NCI-H1092 (cell line): ENCODE results near the gene PFKP.
A peak's percentile ranks its signal among the peaks of the same experiment; 100 is the strongest.

Experiments
- DNase-seq: peaks from one replicate; lab custom pipeline; 2025; lab: John Stamatoyannopoulos, UW

The PFKP gene

DNA sequence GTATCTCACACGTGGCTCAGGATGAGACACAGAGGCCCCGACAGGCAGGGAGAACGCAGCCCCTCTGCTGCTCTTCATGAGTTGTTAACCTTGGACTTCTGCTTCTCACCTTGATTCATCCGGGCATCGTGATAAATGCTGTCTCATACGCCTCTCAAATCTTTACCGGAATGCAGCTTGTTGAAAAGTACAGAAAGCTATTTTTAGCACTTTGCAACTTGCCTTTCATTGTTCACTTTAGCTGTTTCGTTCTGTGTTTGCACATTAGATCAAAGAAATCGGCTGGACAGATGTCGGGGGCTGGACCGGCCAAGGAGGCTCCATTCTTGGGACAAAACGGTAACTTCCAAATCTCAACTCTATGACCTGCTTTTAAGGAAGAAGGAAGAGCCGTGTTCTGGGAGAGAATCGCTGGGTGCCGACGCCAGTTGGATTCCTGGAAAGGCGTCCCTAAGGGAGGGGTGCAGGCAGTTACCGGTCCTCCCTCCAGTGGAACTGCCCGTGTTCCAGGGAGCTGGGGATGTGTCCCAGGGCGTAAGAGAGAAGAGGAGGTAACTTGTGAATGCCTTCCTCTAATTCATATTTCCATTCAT lies 49.3 kb downstream of the PFKP start:
- DNase-seq: no peak

DNA sequence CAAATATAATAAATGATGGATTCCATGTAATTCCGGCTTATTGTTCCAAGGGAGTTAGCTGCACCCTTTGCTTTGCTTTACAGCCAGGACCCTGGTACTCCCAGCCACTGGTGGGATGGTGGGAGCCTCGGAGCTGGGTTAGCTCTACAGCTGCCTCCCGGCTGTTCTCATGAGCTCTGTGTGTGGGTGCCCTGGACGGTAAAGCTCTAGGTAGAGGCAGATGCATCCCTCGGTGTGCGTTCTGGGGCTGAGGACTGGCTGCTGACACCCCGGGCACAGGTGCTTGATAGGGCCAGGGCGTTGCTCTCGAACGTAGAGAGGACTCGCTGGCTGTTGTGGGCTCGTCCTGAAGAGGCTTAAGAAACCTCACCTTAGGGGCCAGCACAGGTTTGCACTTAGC lies 50.1 kb downstream of the PFKP start:
- no peak for DNase-seq

- no peak for DNase-seq
Measured at GRCh38 chr10:3118641-3119091, 51.3 kb downstream of the PFKP start.

DNA sequence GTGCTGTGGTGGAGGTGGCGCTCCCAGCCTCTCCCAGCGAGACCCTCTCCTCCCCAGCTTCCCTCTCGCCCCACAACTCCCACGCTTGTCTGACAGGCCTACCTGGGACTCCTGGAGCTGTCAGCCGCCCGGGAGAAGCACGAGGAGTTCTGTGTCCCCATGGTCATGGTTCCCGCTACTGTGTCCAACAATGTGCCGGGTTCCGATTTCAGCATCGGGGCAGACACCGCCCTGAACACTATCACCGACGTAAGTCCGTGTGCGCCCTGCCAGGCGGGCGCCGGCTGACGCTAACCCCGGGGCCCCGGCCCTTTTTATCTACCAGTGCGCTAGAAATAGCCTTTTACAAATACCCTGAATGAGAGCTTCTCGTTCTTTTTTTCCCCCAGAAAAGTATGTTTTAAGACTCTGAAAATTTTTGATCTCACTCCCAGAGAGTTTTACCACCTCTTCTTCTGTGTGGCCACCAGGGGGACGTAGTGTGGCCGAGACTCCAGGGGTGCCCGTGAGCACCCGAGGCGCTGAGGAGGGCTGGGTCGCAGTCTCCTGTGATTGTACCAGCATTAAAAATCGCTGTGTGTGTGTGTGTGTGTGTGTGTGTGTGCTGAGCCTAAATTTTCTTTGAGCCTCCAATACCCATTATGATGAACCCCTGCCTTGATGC lies 52.6 kb downstream of the PFKP start:
- no peak for DNase-seq

DNA sequence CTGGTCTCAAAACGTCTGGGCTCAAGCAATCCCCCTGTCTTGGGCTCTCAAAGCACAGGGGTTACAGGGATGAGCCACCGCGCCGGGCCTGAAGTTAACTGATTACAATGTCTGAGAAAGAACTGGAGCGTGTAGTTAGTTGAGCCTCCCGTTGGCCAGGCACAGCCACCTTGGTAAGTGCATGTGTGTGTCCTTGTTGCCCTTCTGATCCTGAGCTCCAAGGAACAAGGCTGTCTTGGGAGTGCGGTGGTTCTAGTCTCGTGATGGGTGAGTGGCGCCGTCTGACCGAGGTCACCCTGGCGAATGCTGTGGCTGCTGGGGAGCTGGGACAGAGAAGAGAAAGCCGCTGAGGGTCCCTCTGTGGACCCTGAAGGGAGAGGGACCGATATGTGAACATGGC lies 54.7 kb downstream of the PFKP start:
- no peak for DNase-seq

GRCh38 chr10:3122486-3123205 lies 55.3 kb downstream of the PFKP start:
- no peak for DNase-seq

- peak; percentile 62 for DNase-seq
Measured at GRCh38 chr10:3123571-3124411, 56.4 kb downstream of the PFKP start.

DNA sequence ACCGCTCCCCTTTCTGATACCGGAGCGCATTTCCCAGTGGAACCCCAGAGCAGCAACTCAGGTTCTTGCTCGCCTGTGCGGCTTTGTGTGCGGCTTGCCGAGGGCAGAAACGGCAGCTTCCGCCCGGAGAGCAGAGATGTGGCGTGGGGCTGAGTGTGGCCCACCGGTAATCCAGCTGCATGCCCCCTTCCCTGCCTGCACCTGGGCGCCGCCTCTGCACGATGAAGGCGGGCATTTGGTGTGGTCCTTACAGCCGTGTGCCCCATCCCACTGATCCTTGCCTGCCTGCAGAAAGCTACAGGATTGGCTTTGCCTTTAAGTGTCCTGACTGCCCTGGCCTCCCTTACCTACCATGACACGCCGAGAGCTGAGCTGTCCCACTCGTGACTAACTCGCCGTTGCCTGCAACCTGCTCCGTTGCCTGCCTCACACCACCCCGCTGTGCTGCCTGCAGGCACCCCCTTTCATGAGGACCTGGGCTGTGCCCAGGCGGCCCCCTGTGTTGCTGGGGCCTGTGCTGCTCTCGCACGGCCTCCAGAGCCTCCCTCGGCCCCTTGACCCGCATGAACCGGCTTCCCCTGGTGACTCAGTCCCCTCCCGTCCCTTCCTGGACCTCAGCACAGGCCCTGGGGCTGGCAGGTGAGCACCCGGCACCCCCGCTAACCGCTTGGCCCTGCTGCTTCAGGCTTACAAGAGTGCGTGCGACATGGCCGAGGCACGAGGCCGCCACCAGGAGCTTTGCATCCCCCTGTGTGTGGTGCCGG lies 57.2 kb downstream of the PFKP start:
- no peak for DNase-seq

GRCh38 chr10:3125527-3126170 lies 58.3 kb downstream of the PFKP start:
- no peak for DNase-seq

DNA sequence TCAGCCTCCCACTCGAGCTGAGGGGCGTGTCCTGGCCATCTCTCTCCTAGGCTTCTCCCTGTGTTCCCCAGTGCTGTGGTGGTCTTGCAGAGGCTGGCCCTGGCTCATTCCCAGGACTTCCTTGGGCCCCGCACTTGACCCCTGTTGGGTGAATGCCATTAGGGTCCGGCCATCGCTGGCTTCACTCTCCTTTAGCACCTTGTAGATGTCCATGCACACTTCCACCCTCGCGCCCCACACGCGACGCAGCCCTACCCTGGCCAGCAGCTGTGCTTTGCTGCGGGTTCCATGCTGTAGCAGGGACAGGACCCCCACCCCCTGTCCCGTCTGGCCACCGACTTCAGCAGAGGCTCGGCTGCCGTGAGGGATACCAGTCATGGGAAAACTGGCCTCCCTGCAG lies 58.9 kb downstream of the PFKP start:
- DNase-seq: no peak

DNA sequence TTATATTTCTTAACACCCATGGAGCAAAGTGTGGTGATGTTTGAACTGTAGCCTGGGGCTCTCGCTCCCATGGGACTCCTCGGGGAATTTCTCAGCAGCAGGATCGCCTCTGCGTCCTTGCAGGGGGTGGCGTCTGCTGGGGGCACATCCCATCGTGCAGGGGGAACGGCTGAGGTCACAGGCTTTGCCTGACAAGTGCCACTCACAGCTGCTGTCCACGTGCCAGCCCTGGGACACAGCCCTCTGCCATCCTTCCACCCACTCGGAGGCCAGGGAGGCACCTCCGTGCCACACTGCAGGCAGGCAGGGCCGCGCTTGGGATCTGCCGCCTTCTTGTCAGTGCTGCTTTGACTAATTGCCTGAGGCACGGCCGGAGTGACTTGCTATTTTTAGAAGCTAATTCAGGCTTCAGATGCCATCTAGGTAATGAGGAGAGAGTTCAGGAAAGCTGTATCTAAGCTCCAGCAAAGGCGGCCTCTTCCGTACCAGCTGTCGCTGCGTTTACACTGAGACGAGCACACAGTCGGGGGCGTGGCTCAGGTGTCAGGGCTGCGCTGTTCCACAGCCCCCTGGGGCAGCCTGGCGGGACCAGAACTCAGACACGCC lies 59.5 kb downstream of the PFKP start:
- peak; percentile 91 for DNase-seq

DNA sequence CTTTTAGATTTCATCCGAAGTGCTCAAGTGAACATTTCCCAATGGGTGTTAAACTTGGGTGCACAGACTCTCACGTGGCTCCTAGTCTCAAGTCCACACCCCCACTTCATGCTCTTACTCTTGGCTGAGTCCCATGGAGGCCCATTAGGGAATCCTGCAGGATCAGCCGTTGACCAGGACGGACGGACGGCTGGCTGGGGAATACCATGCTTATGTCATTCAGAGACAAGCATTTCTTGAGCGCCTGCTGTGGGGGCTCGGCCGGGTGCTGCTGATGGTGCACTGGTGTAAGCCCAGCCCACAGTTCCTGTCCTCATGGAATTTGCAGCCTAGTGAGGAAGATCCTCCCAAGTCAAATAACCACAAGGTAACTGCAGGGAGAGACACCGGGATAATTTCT lies 60.6 kb downstream of the PFKP start:
- no peak for DNase-seq

GRCh38 chr10:3128379-3129130 lies 61.2 kb downstream of the PFKP start:
- no peak for DNase-seq

GRCh38 chr10:3129581-3130340 lies 62.4 kb downstream of the PFKP start:
- DNase-seq: no peak

- no peak for DNase-seq
Measured at GRCh38 chr10:3131098-3131497, 63.8 kb downstream of the PFKP start.

- DNase-seq: no peak
Measured at GRCh38 chr10:3132036-3133025, 65.0 kb downstream of the PFKP start.

DNA sequence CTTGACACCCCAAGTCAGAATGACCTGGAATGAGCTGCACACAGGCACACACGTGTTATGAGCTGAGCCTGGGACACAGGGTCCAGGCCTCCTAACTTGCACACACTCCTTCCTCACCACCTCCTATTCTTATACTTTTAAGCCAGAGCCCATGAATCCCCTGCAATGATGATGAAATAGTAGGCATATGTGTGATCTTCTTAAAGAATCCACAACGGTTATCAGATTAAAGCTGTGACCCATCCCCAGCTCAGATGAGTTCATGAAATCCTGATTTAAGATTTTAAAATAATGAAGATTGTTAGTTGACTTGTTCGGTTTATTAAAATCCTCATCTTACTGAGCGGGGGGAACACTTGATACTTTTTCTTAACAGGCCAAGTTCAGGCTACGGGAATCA lies 66.6 kb downstream of the PFKP start:
- no peak for DNase-seq

DNA sequence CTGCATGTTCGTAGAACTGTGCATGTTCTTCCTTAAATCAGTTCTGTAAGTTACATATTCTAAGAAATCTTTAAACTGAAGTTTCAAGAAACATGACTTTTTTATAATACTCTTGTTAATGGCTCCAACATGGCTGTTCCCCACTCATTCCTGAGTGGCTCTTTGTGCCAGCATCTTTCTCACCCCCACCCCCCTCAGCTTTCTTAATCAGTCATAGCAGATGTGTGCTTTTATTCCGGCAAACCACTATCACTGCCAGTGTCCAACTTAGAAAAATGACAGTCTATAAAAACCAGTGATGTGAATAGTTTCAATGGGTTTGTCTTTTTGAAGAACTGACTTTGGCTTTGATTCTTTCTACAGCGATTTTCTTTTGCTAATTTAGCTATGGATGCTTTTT lies 67.7 kb downstream of the PFKP start:
- no peak for DNase-seq
